K562 (cell line): Measurements from ENCODE around the gene RNFT2. TPM values are rescaled to one million over a fixed set of nuclear protein-coding genes. Genes with fewer than 3 reads are reported as not detected.

Source experiments
- ATAC-seq: fragments of 200-7000 bp; cut with Tn5 transposase; 3 replicates; pipeline ENCODE4 v1.9.1; 2020; ENCODE audit warnings: moderate library complexity
- BruUV-seq: library from RNA; stranded (reverse); fragments of 400-500 nt; replicated peaks from 2 replicates; lab custom pipeline; 2021; lab: Mats Ljungman, UMichigan
- CTCF ChIA-PET: fragments of 300-600 bp; formaldehyde crosslinking; extraction: SDS; loops from one replicate; lab custom pipeline; 2021; ENCODE audit warnings: low intra/inter-chr PET ratio; lab: Yijun Ruan, JAX
- POLR2A ChIA-PET: fragments of 300-600, 350-650 bp; sonication (Branson Sonifier 250); formaldehyde crosslinking; extraction: SDS; loops from one replicate; lab custom pipeline; 2021; ENCODE audit warnings: antibody characterized with exemption, inconsistent platforms; lab: Yijun Ruan, JAX
- DNase-seq, 4 experiments: peaks; one replicate each; pipeline versions ENCODE4 v3.0.0 to v3.0.0-alpha.2; 2011 to 2018; ENCODE audit warnings: low spot score in 3 of 4, mixed read lengths in 3 of 4; ENCODE audit errors: extremely low read depth in 1 of 4
- FAIRE-seq: peaks from 2 replicates; lab custom pipeline; 2011; peaks lifted over from hg19 to GRCh38; lab: Jason Lieb, UNC
- H2AFZ ChIP-seq: 2 replicates; pipeline ENCODE4 v1.6.0; 2011; ENCODE audit warnings: low read depth, low read length, control low read depth, inconsistent platforms
- H3K27ac ChIP-seq: fragments of 200-600 bp; 3 replicates; pipeline ENCODE4 v1.8.0; 2011; ENCODE audit warnings: low read depth, mild to moderate bottlenecking, control low read depth, inconsistent platforms, low read length, moderate library complexity, mixed read lengths; ENCODE audit errors: extremely low read depth
- H3K27me3 ChIP-seq, 2 experiments: fragments of 300-600 bp in 1 of 2; 2 replicates in 1 of 2; 3 replicates in 1 of 2; pipeline versions ENCODE4 v1.6.0 to v1.8.0; 2011; ENCODE audit warnings: inconsistent platforms in 2 of 2, low read length in 2 of 2, mild to moderate bottlenecking in 1 of 2, mixed read lengths in 1 of 2, moderate library complexity in 1 of 2; ENCODE audit not compliant: control insufficient read depth in 2 of 2, insufficient read depth in 2 of 2
- H3K36me3 ChIP-seq: fragments of 300-600 bp; 3 replicates; pipeline ENCODE4 v1.8.0; 2011; ENCODE audit warnings: mild to moderate bottlenecking, low read length, inconsistent platforms; ENCODE audit not compliant: control insufficient read depth, insufficient read depth
- H3K4me1 ChIP-seq, 2 experiments: fragments of 200-600 bp in 1 of 2; replicated peaks in 1 of 2; 2 replicates in 1 of 2; 3 replicates in 1 of 2; pipeline versions ENCODE4 v1.5.1 to v1.8.0; 2011; ENCODE audit warnings: inconsistent platforms in 2 of 2, low read length in 2 of 2, mild to moderate bottlenecking in 1 of 2, mixed read lengths in 1 of 2, moderate library complexity in 1 of 2; ENCODE audit not compliant: control insufficient read depth in 2 of 2, insufficient read depth in 2 of 2
- H3K4me2 ChIP-seq: 2 replicates; pipeline ENCODE4 v1.6.1; 2011; ENCODE audit warnings: low read length, control low read depth, inconsistent platforms, mixed read lengths; ENCODE audit not compliant: insufficient read depth
- H3K4me3 ChIP-seq: fragments of 200-600 bp; sonication (generic), shearing (Covaris generic); 2 replicates; pipeline ENCODE4 v1.5.1; 2016; ENCODE audit warnings: control low read depth, inconsistent platforms
- H3K79me2 ChIP-seq: fragments of 200-600 bp; 3 replicates; pipeline ENCODE4 v1.8.0; 2011; ENCODE audit warnings: low read length, inconsistent platforms; ENCODE audit not compliant: control insufficient read depth, insufficient read depth
- H3K9ac ChIP-seq, 2 experiments: 2 replicates each; pipeline versions ENCODE4 v1.6.0 to v1.6.1; 2011; ENCODE audit warnings: low read depth in 2 of 2, low read length in 2 of 2, control low read depth in 1 of 2, inconsistent platforms in 1 of 2, mild to moderate bottlenecking in 1 of 2, mixed read lengths in 1 of 2; ENCODE audit not compliant: insufficient read depth in 1 of 2
- H3K9me1 ChIP-seq: one replicate; pipeline ENCODE4 v1.6.0; 2011; ENCODE audit warnings: inconsistent platforms, mild to moderate bottlenecking, low read length, moderate library complexity; ENCODE audit not compliant: control insufficient read depth, insufficient read depth
- H3K9me3 ChIP-seq: replicated peaks from 2 replicates; pipeline ENCODE4 v1.5.1; 2011; ENCODE audit warnings: low read depth, low read length, inconsistent platforms; ENCODE audit not compliant: control insufficient read depth, insufficient read depth
- H4K20me1 ChIP-seq: replicated peaks from 2 replicates; pipeline ENCODE4 v1.6.1; 2011; ENCODE audit warnings: low read length, inconsistent platforms, mixed read lengths; ENCODE audit not compliant: control insufficient read depth, insufficient read depth
- BRCA1 ChIP-seq, 2 experiments: fragments of 450-650 bp in 1 of 2; sonication (generic) in 1 of 2; formaldehyde crosslinking in 1 of 2; IDR thresholded peaks; 2 replicates each; pipeline versions ENCODE4 v1.5.0 to v1.6.1; 2017 to 2020; ENCODE audit warnings: mild to moderate bottlenecking in 1 of 2, missing genetic modification reagents in 1 of 2
- E2F1 ChIP-seq: sonication (generic); formaldehyde crosslinking; IDR thresholded peaks from 2 replicates; pipeline ENCODE4 v1.8.1; 2023; ENCODE audit warnings: mild to moderate bottlenecking, missing genetic modification reagents, moderate library complexity
- EZH2 ChIP-seq: IDR thresholded peaks from 2 replicates; pipeline ENCODE4 v1.6.1; 2012; ENCODE audit warnings: low read depth, mild to moderate bottlenecking, inconsistent platforms, low read length, borderline replicate concordance
- GATAD2A ChIP-seq: fragments of 450-650 bp; IDR thresholded peaks from 2 replicates; pipeline ENCODE4 v1.6.1; 2017
- JUN ChIP-seq, 2 experiments: sonication (generic) in 1 of 2; formaldehyde crosslinking in 1 of 2; IDR thresholded peaks; 2 replicates each; pipeline versions ENCODE4 v1.6.1 to v1.8.0; 2012 to 2022; ENCODE audit warnings: borderline replicate concordance in 2 of 2, mild to moderate bottlenecking in 2 of 2, improper control_type of control experiment in 1 of 2, low read depth in 1 of 2, low read length in 1 of 2, missing genetic modification reagents in 1 of 2
- MTF1 ChIP-seq: fragments of 250-450 bp; sonication (Bioruptor Pico); IDR thresholded peaks from 2 replicates; pipeline ENCODE4 v1.9.0; 2021; ENCODE audit warnings: moderate library complexity, mild to moderate bottlenecking, inconsistent platforms, borderline replicate concordance
- NCOA2 ChIP-seq, 2 experiments: fragments of 450-650 bp; IDR thresholded peaks; 2 replicates each; pipeline ENCODE4 v1.6.1; 2018; ENCODE audit warnings: mild to moderate bottlenecking in 2 of 2, moderate library complexity in 1 of 2; ENCODE audit not compliant: partially characterized antibody in 2 of 2
- OTX1 ChIP-seq: fragments of 450-650 bp; formaldehyde crosslinking; IDR thresholded peaks from 2 replicates; pipeline ENCODE4 v1.4.0; 2022; ENCODE audit warnings: mild to moderate bottlenecking
- POLR2B ChIP-seq: fragments of 450-650 bp; IDR thresholded peaks from 2 replicates; pipeline ENCODE4 v1.6.1; 2018; ENCODE audit warnings: low read depth; ENCODE audit not compliant: partially characterized antibody
- RUNX1 ChIP-seq: sonication (generic); IDR thresholded peaks from 2 replicates; pipeline ENCODE4 v1.6.1; 2016; ENCODE audit warnings: antibody characterized with exemption, low read depth
- SIX5 ChIP-seq, 2 experiments: IDR thresholded peaks; 2 replicates each; pipeline ENCODE4 v1.6.1; 2011; ENCODE audit warnings: low read length in 2 of 2, borderline replicate concordance in 1 of 2, low read depth in 1 of 2, mild to moderate bottlenecking in 1 of 2, moderate library complexity in 1 of 2; ENCODE audit not compliant: insufficient read depth in 1 of 2
- SNAPC5 ChIP-seq: fragments of 250-450 bp; sonication (Bioruptor Pico); IDR thresholded peaks from 2 replicates; pipeline ENCODE4 v1.8.0; 2021; ENCODE audit warnings: moderate library complexity, mild to moderate bottlenecking, inconsistent platforms
- TARDBP ChIP-seq: fragments of 450-650 bp; IDR thresholded peaks from 2 replicates; pipeline ENCODE4 v1.6.1; 2016
- ZNF408 ChIP-seq: fragments of 250-450 bp; sonication (Bioruptor Pico); IDR thresholded peaks from 2 replicates; pipeline ENCODE4 v1.4.0; 2020; ENCODE audit warnings: low read depth, mild to moderate bottlenecking, moderate library complexity
- WGBS: fragments of 100-300 bp; shearing (Covaris generic); methylation state at CpG from one replicate; pipeline ENCODE4 v1.1.6; 2016; ENCODE audit warnings: low coverage, mixed read lengths; ENCODE audit not compliant: insufficient coverage; ENCODE audit errors: missing lambda C conversion rate; 5-methylcytosine and 5-hydroxymethylcytosine counted together
- in situ Hi-C: fragments of 300-500 bp; cut with MboI; formaldehyde crosslinking; loops from 4 replicates; pipeline ENCODE4 v1.15.0; 2018; ENCODE audit warnings: inconsistent platforms, mixed read lengths
- intact Hi-C: fragments of 100-400 bp; cut with micrococcal nuclease; formaldehyde crosslinking; loops from 2 replicates; pipeline ENCODE4 v1.14.2; 2022
- polyA plus RNA-seq, 8 experiments: library from polyadenylated mRNA; depleted of rRNA in 4 of 8; stranded (reverse) in 5 of 8; unstranded in 3 of 8; fragments of >200 nt; fragmentation: Nextera tagmentation in 2 of 8; fragmentation: Illumina TruSeq in 1 of 8; extraction: Ambion mirVana in 2 of 8; extraction: Trizol in 1 of 8; gene quantifications; 2 replicates each; pipeline versions ENCODE4 v1.2.1 to v1.2.3, GENCODE V29; 2011 to 2014; ENCODE audit warnings: inconsistent platforms in 1 of 8, missing spikeins in 1 of 8
- total RNA-seq, 7 experiments: library from RNA; depleted of rRNA in 6 of 7; stranded (reverse); fragments of >200 nt in 6 of 7; fragmentation: Illumina TruSeq in 2 of 7; extraction: Trizol in 2 of 7; gene quantifications; 2 replicates each; pipeline versions ENCODE4 v1.2.1 to v1.2.3, GENCODE V29; 2011 to 2021; ENCODE audit warnings: low replicate concordance in 1 of 7

RNFT2 gene
- total and polyA plus RNA-seq, 9 of the 15 experiments (the other 6 are each of a cell fraction or from before 2014, with no cell fraction given): 3.6 to 26.3 (median 9.5) TPM

GRCh38 chr12:116714175-116714574 is 23.9 kb upstream of the RNFT2 start:
- ATAC-seq (no peak), DNase-seq (no peak), FAIRE-seq (no peak)
- H2AFZ ChIP-seq: no peak overlapping the region
- no peaks in the 10 kb centered on the region; a peak in 1 of 5 replicates for H3K4me1 ChIP-seq
- H3K4me3 ChIP-seq: no peak overlapping the region
- POLR2A ChIA-PET: no interaction called here
- no peak for TF ChIP-seq TARDBP
- TF ChIP-seq SIX5 (IDR thresholded peaks at IDR 0.05; ENCODE audit: borderline replicate concordance in 1 of 2, insufficient read depth in 1 of 2, low read depth in 1 of 2, low read length in 2 of 2): no peak
- no peak for TF ChIP-seq JUN (IDR thresholded peaks at IDR 0.05; ENCODE audit: borderline replicate concordance, low read depth, low read length)
- TF ChIP-seq JUN (CRISPR knock-in tag; IDR thresholded peaks at IDR 0.05; ENCODE audit: borderline replicate concordance): no peak
- TF ChIP-seq SNAPC5: no peak
- TF ChIP-seq ZNF408 (CRISPR knock-in tag): no peak
- no peak for TF ChIP-seq NCOA2 (IDR thresholded peaks at IDR 0.05; ENCODE audit: partially characterized antibody in 2 of 2)
- TF ChIP-seq GATAD2A: no peak
- TF ChIP-seq RUNX1: no peak
- no peak for TF ChIP-seq E2F1 (CRISPR knock-in tag)
- TF ChIP-seq EZH2: no peak
- TF ChIP-seq BRCA1 (IDR thresholded peaks at IDR 0.05): no peak
- no peak for TF ChIP-seq BRCA1 (CRISPR knock-in tag; IDR thresholded peaks at IDR 0.05)
- no peak for TF ChIP-seq OTX1 (CRISPR knock-in tag)
- TF ChIP-seq MTF1 (CRISPR knock-in tag): no peak
- no peak for TF ChIP-seq POLR2B
- no peak overlapping the region for H3K4me2 ChIP-seq
- H3K27me3 ChIP-seq: peaks cover 12 to 13% of the 10 kb centered on the region in 2 experiments; a peak in 4 of 5 replicates
- 0 out of 2 replicates have a peak, but pooled peaks cover 4% of the 10 kb centered on the region for H4K20me1 ChIP-seq
- no peak overlapping the region for H3K9ac ChIP-seq
- no peaks in the 10 kb centered on the region for H3K9me1 ChIP-seq
- WGBS: 78% methylated on average over 9 of the region's 9 CpGs
- H3K9me3 ChIP-seq: no peaks in the 10 kb centered on the region
- H3K36me3 ChIP-seq: peaks cover 23% of the 10 kb centered on the region; the same call in 1 of the 3 replicates
- H3K27ac ChIP-seq: no peak overlapping the region
- in situ Hi-C loops (loop anchor here (25.0 kb wide), 1 partner anchor 248 kb away; no protein-coding TSS in a partner anchor), intact Hi-C loops (no loop called here)
- H3K79me2 ChIP-seq: no peaks in the 10 kb centered on the region
- no TSS peak for BruUV-seq
- CTCF ChIA-PET: no interaction called here
